ENCODE results near the gene LRRC3. TPM values are rescaled to one million over a fixed set of nuclear protein-coding genes. Genes with fewer than 3 reads are reported as not detected.

The LRRC3 gene
- total RNA-seq, 1 donor from 2014 or later = 3.7 TPM

- DNase-seq (ENCODE audit: low spot score in 2 of 2) (peak in 1 of 2 donors; percentile 43), FAIRE-seq (no peak)
These were observed 359 bp downstream of the LRRC3 start for GRCh38 chr21:44455524-44456213.

- no peak for DNase-seq (ENCODE audit: low spot score in 2 of 2)
- no peak for FAIRE-seq
These were observed 1.1 kb downstream of the LRRC3 start for GRCh38 chr21:44456214-44456914.

GRCh38 chr21:44456915-44457736 is 1.8 kb downstream of the LRRC3 start:
- DNase-seq (ENCODE audit: low spot score in 2 of 2) = no peak
- no peak for FAIRE-seq

GRCh38 chr21:44458971-44459711 is 3.8 kb downstream of the LRRC3 start:
- DNase-seq (ENCODE audit: low spot score in 2 of 2) (no peak), FAIRE-seq (no peak)

- DNase-seq (ENCODE audit: low spot score in 2 of 2) = no peak
- FAIRE-seq = no peak
These were observed 4.6 kb downstream of the LRRC3 start for GRCh38 chr21:44459712-44460440.

- FAIRE-seq (no peak), DNase-seq (ENCODE audit: low spot score in 2 of 2) (no peak)
These were observed 5.1 kb downstream of the LRRC3 start for GRCh38 chr21:44460441-44460755.

GRCh38 chr21:44461005-44461404 is 5.7 kb downstream of the LRRC3 start:
- FAIRE-seq (no peak), DNase-seq (ENCODE audit: low spot score in 2 of 2) (no peak)

GRCh38 chr21:44461464-44462001 is 6.2 kb downstream of the LRRC3 start:
- FAIRE-seq (no peak), DNase-seq (ENCODE audit: low spot score in 2 of 2) (no peak)

- no peak for FAIRE-seq
- DNase-seq (ENCODE audit: low spot score in 2 of 2) = no peak
These were observed 7.0 kb downstream of the LRRC3 start for GRCh38 chr21:44462086-44462833.

- no peak for DNase-seq (ENCODE audit: low spot score in 2 of 2)
- no peak for FAIRE-seq
These were observed 7.5 kb downstream of the LRRC3 start for GRCh38 chr21:44462834-44463200.

GRCh38 chr21:44463724-44464123 is 8.4 kb downstream of the LRRC3 start:
- peak in 1 of 2 donors; percentile 58 for DNase-seq (ENCODE audit: low spot score in 2 of 2)

GRCh38 chr21:44464351-44464750 is 9.0 kb downstream of the LRRC3 start:
- no peak for FAIRE-seq
- DNase-seq (ENCODE audit: low spot score in 2 of 2) = no peak

More at GRCh38 chr21:44463724-44464123, 8.4 kb downstream of the LRRC3 start:
- FAIRE-seq = no peak

- FAIRE-seq (no peak), DNase-seq (ENCODE audit: low spot score in 2 of 2) (no peak)
These were observed 11.1 kb downstream of the LRRC3 start for GRCh38 chr21:44466351-44466954.

GRCh38 chr21:44466996-44467858 is 11.9 kb downstream of the LRRC3 start:
- no peak for FAIRE-seq
- no peak for DNase-seq (ENCODE audit: low spot score in 2 of 2)

GRCh38 chr21:44467859-44468195 is 12.5 kb downstream of the LRRC3 start:
- FAIRE-seq = no peak
- no peak for DNase-seq (ENCODE audit: low spot score in 2 of 2)

- DNase-seq (ENCODE audit: low spot score in 2 of 2) = no peak
- FAIRE-seq = no peak
These were observed 16.0 kb downstream of the LRRC3 start for GRCh38 chr21:44471341-44471740.

GRCh38 chr21:44471996-44472395 is 16.7 kb downstream of the LRRC3 start:
- DNase-seq (ENCODE audit: low spot score in 2 of 2) (no peak), FAIRE-seq (no peak)

Data from frontal cortex (tissue), 4 donors.